Right kidney (tissue), 1 donor: ENCODE results near the gene TMEM178B.

Experiments used
- DNase-seq: peaks from one replicate; pipeline ENCODE4 v3.0.0-alpha.2; 2016

TMEM178B gene

DNA sequence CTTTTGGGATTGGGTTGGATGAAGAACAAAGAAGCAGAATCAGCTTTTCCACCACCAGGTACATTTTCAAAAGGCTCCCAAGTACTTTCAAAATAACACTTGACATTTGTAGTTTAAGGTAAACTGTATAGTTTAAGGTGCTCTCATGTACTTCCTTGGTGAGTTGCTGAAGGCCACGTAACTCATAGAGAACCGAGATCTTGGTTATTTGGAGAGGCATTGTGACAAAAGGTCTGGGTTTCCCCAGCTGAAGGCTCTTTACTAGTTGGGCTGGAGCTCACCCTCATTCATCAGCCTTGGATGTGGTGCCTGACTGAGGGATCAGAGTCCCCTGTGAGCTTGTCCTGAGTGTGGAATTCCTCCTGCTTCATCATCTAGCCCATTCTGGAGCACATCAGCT is 191.8 kb downstream of the TMEM178B start:
- DNase-seq = no peak

DNA sequence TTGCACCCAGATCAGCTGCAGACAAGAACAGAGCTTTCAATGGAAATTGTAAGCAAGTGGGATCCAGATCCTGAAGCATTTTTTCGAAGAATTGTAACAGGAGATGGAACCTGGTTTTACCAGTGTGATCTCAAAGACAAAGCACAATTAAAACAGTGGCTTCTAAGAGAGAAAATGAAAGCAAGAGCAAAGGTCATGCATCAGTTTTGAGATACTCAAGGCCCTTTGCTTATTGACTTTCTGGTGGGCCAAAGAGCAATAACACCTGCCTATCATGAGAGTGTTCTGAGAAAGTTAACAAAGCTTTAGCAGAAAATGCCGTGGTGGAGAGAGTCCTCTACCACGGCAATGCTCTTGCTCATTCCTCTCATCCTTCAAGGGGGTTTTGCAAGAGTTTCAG is 194.8 kb downstream of the TMEM178B start:
- no peak for DNase-seq

DNA sequence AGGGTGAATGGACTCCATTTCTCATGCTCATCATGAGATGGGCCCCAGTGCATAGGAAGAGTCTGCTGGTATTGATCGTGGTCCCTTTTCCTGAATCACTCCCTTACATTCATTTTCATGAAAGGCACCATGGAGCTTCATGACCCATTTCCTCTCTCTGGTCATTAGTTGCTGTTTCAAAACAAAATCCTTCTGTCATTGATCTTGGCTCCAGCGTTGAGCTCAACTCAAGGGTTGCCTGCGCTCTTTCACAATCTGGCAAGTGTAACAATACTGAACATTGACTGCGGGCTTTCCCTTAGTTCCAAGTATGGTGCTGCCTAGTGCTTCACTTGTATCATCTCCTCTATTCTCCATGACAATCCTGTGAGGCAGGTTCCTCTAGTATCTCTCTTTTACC is 197.6 kb downstream of the TMEM178B start:
- DNase-seq = no peak

DNA sequence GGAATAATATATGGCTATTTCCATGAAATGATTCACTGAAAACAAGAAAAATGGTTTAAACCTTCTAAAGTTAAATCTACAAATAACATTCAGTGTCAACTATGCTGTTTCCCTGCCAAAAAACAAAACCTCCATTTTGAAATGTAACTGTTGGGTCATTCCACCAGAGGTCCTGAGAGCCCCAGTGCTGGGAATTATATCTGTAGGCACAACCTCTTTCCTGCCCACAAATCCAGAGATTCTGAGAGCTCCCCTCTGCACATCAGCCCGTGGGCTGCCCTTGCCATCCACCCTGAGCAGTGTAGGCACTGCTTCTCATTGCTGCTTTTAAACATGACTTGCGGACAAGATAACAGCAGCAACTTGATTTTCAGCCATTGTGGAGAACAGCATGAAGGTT is 198.6 kb downstream of the TMEM178B start:
- no peak for DNase-seq

DNA sequence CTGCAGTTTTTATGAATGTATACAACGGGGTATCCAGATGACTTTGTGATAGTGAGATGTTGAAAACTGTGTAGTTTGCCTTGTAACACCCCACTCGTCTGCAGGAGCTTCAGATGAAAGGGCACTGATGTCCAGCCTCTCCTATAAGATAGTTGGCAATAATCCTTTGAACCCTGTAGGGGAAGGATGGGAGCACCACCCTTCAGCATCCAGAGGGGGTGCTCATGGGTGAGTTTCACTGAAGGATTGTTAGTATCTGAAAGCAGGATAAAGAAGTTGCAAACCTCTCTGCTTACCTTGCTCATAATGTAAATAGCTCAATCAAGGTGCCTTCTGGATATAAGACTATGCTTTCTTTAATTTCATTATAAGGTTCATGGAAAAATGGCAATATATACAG is 201.5 kb downstream of the TMEM178B start:
- no peak for DNase-seq

DNA sequence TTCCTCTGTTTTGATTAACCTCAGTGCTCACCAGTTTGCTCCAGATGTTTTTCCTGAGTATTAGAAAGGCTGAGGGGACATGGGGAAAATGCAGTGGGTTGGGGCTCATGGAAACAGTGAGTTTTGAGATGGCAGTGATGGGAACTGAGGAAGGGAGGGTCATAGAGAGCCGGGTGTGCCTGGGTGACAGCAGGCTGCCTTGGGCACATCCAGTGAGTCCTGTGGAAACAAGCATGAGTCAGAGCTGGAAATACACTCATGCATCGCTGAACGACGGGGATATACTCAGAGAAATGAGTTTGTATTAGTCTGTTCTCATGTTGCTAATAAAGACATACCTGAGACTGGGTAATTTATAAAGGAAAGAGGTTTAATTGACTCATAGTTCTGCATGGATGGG is 202.2 kb downstream of the TMEM178B start:
- DNase-seq = no peak

DNA sequence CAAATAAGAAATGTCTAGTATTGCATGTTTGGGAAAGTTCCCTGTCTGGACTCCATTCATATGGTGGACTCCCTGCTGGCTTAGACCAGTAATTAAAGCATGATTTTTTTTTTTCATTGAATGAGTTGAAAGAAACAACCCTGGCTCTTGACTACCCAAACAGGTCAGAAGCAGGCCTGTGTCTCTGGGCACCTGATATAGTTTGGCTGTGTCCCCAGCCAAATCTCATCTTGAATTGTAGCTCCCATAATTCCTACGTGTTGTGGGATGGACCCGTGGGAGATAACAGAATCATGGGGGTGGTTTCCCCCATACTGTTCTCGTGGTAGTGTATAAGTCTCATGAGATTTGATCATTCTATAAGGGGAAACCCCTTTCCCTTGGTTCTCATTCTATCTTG is 206.2 kb downstream of the TMEM178B start:
- DNase-seq = no peak

DNA sequence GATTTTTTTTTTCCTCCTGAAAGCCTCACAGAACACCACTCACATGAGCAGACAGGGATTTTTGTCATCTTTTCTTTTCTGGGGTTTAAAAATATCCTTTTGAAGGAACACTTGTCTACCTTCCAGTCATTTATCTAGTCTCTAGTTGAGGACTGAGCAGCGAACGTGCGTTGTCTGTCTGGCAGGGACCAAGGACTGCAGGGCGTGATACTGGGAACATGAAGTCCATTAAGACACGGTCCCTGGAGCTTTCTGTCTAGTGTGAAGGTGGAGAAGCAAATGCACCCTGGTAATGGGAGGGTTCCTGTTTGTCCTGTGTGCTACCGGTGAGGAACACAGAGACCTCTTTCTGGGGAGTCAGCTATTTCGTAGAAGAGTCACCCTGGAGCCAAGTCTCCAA is 207.4 kb downstream of the TMEM178B start:
- no peak for DNase-seq

DNA sequence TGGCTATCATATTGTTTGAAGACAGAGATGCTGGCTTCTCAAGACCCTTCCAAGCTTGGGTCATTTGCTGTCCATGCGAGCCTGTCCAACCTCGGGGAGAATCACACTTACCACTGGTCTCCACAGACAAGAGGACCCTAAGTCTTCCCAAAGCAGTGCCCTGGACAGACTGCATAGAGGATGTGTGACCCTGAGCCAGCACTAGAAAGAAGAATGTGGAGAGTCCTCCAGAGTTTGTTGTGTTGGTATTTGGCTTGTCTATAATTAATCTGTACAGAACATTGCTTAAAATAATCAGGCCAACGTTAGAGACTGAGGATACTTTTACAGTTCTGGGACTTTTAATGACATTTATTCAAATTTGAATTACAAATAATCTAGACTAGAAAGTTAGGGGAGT is 212.7 kb downstream of the TMEM178B start:
- no peak for DNase-seq

DNA sequence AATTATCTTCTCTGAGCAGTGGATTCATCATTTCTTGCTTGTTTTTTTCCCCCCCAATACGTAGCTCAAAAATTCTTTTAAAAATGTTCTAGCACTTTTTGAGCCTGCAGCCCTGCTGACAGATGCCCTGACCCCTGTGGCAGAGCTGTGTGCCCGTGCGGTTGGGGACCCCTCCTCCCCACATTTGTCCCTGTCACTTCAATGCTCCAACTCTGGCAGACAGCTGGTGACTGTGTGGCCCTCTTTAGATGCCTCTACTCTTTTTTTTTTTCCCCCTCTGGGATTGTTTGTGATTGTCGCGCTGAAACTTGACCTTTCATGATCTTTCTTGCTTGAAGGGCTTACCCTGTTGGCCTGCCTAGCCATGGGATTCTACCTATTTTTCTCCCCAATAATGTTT is 214.1 kb downstream of the TMEM178B start:
- DNase-seq = no peak

DNA sequence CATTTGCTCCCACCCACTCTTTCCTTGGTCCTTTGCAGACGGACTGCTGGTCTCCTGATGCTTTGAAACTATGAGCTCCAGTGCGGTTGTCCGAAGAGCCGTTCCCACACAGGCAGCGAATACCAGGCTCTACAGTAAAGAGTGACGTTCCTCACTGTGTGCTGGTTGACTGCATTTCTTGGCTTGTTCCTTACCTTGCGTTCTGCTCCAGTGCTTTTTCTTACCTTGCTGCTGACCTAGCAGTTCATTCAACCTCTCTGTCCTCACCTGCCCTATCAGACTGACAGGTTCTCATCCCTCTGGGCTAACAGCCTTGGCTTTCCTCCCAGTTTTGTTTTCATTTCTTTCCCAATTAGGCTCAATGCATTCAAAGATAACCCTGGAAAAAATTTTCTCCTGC is 214.8 kb downstream of the TMEM178B start:
- no peak for DNase-seq

DNA sequence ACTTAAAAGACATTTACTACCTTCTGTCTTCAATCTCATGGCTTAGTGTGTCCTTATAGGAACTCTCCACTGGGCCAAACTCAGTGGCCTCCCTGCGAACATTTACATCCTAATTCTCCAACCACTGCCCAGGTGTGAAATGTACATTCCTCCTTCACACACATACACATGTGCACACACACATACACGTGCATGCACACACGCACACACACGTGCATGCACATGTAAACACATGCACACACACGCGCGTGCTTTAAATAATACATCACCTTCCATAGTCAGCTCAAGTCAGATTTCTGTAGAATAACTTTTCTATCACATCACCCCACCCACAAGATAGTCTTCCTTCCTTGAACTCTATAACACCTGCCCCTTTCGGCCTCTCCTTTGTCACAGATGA is 216.5 kb downstream of the TMEM178B start:
- no peak for DNase-seq

DNA sequence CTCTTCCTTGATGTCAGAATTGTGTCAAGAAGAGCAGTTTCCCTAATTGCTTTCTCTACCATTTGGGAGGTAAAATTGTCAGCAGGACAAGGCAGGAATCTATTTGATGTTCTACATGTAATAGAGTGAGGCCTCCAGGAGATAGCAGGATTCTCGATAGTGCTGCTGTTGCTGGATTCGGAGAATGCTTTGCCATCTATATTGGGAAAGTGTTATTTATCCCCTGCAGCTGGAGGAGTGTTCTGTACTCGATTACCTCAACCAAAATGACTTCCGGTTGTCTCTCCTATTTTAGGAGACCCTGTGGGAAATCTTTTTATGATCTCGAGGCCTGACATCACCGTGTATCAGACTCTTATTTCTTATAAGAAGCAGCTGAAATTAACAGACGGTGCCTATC is 217.1 kb downstream of the TMEM178B start:
- no peak for DNase-seq

DNA sequence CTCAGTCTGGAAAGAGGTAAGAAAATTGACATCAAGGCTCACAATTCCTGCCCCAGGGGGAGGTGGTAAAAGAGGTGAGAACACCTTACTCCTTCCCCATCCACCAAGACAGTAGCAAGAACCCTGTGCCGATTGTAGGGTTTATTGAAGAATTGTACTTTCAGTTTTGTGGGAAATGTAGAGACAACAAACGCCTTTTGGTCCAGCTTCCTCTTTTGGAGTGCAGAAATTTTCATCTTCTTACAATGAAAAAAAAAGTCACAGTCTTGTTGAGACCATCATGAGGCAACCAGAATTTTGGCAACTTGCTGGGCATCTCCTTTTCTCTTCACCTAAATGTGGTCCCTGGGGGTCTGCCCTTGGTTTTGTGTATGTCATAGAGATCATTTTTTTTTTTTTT is 217.7 kb downstream of the TMEM178B start:
- DNase-seq = no peak

DNA sequence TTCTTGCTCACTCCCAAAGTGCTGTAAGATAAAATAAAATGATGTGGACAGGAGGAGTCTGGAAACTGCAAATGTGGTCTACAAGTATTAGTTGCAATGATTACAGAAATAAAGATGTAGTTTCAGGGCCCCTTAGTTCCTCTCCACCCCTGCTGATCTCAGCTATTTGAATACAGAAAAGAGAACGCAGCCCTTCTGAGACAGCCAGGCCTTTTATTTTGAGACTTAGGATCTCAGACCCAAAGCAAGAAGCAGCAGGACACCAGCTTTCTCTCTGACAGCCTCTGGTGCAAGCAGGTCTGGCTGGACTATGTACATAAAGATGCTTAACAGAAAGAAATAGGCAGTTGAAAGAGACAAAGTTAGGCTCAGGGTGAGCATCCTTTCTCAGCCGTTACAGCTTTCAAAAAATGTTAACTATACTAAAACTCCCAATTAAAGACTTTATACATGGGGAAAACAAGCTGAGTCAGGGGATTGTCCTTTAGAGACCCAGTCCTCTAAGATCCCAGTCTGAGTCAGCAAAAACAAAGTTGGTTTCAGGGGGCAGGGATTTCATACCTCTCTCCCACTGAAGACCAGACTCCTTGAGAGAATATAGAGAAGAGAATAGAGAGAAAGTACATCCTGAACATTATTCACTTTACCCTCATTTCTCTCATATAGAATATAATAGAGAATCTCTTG is 220.4 kb downstream of the TMEM178B start:
- DNase-seq = no peak

DNA sequence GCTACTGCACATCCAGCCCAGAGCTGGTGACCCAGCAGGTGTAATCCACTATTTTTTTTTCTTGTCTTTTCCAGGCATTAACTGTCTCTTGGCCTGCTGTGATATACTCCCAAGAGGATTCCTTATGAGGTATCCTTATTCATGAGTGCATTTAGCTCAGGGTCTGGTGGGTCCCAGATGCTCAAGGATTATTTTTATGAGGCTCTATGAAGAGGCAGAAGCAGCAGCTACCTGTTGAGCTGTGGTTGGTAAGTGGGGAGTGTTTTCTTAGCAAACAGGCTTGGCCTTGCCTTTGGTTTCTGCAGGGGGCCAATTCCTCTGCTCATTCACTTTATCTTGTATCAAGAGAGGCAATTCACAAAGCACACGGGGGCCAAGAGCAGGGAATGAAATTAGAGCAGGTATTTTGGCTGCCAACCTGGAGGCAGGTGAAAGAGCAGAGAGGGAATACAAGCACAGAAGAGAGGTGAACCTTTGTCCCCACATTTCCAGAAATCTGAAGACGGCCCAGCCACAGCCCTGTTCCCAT is 221.6 kb downstream of the TMEM178B start:
- no peak for DNase-seq

DNA sequence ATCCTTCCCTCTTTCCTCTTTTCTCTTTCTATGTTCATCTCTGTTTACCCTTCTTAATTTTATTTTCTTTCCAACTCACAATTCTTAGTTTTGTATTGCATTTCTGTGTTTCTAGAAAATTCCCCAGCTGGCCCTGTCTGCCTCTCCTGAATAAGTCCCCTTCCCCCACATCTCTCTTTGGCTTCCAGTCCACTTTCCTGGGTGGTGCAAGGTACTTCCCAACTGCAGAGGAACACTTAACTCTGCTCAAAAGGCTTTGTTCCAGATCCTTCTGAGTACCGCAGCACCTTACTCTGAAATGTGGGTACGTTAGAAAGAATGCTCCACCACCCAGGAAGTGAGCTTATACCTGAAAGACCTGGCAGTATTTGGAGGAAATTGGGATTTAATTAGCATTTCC is 227.0 kb downstream of the TMEM178B start:
- no peak for DNase-seq

DNA sequence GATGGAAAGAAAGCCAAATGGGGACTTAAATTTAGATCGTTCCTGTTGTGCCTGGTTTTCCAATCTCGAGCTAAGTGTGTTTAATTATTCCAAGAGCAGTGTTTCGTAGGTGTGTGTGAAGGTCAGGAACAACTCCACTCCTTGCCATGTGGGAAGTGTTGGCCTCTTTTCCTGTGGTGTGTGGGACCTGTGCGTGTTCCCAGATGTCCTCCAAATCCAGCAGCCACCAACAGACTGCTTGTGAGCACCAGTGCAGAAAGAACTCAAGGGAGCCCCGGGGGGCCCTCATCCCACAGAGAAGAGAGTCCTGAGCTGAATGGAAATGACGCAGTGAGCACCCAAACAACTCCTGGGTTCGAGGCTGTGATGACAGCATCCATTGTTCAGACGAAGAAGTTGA is 227.7 kb downstream of the TMEM178B start:
- DNase-seq = no peak

DNA sequence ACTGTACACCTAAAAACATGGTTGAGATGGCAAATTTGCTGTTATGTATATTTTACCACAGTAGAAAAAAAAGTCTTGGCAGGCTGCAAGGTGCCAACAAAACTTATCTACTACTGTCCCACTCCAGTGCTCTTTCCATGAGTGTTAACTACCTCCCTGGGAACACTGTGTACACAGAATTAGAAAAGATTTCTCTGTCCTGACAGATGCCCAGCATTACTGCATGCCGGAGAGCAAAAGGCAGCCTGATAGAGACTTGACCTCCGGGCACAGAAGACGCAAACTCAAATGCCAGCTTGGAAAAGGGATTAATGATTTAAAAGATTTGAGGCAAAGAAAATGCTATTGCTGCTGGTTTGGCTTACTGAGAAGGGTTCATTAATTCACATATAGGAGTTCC is 228.8 kb downstream of the TMEM178B start:
- no peak for DNase-seq

DNA sequence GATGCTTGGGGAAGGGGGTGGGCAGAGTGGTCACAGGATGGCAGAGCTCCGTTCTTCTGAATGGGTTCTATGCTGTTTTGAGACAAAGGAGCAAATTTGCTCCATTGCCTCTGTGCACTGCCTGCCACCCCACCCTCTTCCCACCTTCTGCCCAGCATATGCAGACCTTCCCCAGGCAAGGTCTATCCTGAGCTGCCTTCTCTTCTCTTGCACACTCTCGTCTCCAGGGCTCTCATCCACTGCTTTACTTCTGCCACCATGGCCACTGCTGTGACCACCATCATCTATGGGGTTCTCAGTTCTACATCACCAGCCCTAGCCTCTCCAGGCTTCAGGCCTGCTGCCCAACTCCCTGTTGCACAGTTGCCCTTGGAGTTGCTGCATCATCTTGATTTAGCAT is 230.4 kb downstream of the TMEM178B start:
- DNase-seq = no peak

DNA sequence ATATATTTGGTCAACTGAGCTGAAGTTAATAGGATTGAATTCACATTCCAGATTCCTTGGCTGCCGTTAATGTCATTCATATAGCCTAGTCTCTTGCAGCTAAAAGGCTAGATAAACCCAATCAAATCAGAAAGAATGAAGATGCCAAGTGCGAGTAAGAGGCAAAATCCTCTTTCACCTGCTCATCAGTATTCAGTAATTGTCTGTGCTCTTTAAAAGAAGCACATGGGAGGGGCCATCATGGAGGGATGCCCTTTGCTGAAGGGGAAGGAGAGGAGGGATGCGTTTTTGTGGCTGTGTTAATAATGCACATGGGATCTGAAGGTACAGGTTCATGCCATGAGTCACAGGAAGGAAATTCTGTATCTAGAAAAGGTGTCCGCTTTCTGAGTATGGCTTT is 232.2 kb downstream of the TMEM178B start:
- no peak for DNase-seq

DNA sequence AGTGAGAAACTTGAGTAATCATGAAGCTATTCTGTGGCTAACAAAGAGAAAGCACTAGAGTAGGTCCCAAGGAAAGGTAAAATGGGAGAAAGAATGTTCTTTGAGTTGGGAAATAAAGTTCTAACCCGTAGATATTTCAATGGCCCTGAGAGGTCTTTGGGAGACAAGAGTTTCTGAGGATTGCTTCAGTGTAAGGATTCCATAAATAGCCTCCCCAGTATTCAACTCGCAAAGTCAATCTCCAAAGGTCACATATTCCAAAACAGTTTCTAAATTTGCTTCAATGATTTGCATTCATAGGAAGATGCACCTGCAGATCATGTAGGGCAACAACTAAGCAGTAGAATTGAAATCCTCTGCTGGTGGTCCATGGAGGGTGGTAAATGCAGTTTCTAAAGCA is 238.5 kb downstream of the TMEM178B start:
- no peak for DNase-seq

DNA sequence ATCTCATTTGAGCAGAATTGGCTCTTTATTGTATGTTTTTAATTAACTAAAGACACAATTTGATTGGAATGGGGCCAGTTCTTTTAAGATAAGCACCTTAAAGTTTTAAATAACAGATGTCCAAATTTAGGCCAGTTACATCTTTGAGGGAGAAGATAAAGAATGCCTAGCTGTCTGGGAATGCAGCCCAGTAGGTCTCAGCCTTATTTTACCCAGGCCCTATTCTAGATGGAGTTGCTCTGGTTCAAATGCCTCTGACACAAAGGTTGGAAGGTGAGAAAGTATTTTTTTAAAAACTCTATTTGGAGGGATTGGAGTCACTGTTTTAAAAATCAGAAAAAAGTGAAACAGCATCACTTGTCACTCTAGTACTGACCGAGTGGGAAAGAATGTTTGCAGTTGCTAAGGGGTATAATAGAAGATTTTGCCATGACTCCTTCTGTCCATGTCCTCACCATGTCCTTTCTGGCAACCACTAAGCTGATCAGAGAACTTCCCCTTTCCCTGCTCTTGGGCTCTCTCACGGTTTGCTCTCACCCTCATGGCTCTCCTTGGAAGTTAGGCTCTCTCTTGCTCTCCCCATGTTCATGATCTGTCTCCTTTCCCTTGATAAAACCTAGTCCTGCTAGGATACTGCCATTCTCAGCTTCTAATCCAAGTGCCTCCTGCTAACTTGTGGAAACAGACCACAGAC is 239.1 kb downstream of the TMEM178B start:
- no peak for DNase-seq

DNA sequence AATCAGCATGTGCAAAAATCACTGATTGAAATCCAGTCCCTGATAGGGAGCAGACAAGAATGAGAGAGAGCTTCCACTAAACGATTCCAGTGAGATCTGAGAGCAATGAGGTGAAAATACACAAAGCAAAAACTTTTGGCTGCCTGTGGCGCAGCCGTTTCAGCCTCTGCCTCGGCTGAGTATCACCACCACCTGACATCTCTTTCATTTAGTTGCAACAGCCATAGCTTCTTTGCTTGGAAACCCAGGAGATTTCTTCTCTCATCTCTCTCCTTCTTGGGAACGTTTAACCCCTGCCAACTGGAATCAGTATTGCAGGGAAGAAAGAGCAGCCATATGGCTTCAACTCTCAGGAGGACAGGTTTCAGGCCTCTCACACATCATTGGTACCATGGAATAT is 240.0 kb downstream of the TMEM178B start:
- no peak for DNase-seq
